ENCODE data around the gene METTL22.

METTL22 gene

GRCh38 chr16:8682551-8683259 lies 61.2 kb downstream of the METTL22 start:
- DNase-seq (ENCODE audit: insufficient read length, low spot score) (no peak), FAIRE-seq (no peak)
- TF ChIP-seq CTCF (IDR thresholded peaks at IDR 0.05; ENCODE audit: insufficient read depth, missing control alignments): no peak

- FAIRE-seq (no peak), DNase-seq (ENCODE audit: insufficient read length, low spot score) (no peak)
- no peak for TF ChIP-seq CTCF (IDR thresholded peaks at IDR 0.05; ENCODE audit: insufficient read depth, missing control alignments)
Measured at GRCh38 chr16:8683640-8684039, 62.1 kb downstream of the METTL22 start.

GRCh38 chr16:8685617-8686016 lies 64.1 kb downstream of the METTL22 start:
- no peak for FAIRE-seq
- DNase-seq (ENCODE audit: insufficient read length, low spot score): no peak
- no peak for TF ChIP-seq CTCF (IDR thresholded peaks at IDR 0.05; ENCODE audit: insufficient read depth, missing control alignments)

GRCh38 chr16:8686031-8686621 lies 64.6 kb downstream of the METTL22 start:
- TF ChIP-seq CTCF (IDR thresholded peaks at IDR 0.05; ENCODE audit: insufficient read depth, missing control alignments): no peak
- FAIRE-seq (no peak), DNase-seq (ENCODE audit: insufficient read length, low spot score) (no peak)

GRCh38 chr16:8686879-8687278 lies 65.4 kb downstream of the METTL22 start:
- no peak for TF ChIP-seq CTCF (IDR thresholded peaks at IDR 0.05; ENCODE audit: insufficient read depth, missing control alignments)
- DNase-seq (ENCODE audit: insufficient read length, low spot score): no peak
- FAIRE-seq: no peak

GRCh38 chr16:8689686-8690085 lies 68.2 kb downstream of the METTL22 start:
- no peak for DNase-seq (ENCODE audit: insufficient read length, low spot score)
- no peak for TF ChIP-seq CTCF (IDR thresholded peaks at IDR 0.05; ENCODE audit: insufficient read depth, missing control alignments)
- no peak for FAIRE-seq

GRCh38 chr16:8691728-8692127 lies 70.2 kb downstream of the METTL22 start:
- no peak for FAIRE-seq
- DNase-seq (ENCODE audit: insufficient read length, low spot score): no peak
- TF ChIP-seq CTCF (IDR thresholded peaks at IDR 0.05; ENCODE audit: insufficient read depth, missing control alignments): no peak

Measured in D721Med (cell line).